GM18858 (cell line): ENCODE results near the gene SMOC2.
"Not testable (repeated sequence)": the region's sequence is repeated elsewhere in the genome, so short reads cannot be mapped to it uniquely, and the experiment has no call there.

Experiments
- ATAC-seq: cut with Tn5 transposase; IDR thresholded peaks from one replicate; pipeline ENCODE4 v1.9.1; 2021; ENCODE audit not compliant: unreplicated experiment

Gene SMOC2

DNA sequence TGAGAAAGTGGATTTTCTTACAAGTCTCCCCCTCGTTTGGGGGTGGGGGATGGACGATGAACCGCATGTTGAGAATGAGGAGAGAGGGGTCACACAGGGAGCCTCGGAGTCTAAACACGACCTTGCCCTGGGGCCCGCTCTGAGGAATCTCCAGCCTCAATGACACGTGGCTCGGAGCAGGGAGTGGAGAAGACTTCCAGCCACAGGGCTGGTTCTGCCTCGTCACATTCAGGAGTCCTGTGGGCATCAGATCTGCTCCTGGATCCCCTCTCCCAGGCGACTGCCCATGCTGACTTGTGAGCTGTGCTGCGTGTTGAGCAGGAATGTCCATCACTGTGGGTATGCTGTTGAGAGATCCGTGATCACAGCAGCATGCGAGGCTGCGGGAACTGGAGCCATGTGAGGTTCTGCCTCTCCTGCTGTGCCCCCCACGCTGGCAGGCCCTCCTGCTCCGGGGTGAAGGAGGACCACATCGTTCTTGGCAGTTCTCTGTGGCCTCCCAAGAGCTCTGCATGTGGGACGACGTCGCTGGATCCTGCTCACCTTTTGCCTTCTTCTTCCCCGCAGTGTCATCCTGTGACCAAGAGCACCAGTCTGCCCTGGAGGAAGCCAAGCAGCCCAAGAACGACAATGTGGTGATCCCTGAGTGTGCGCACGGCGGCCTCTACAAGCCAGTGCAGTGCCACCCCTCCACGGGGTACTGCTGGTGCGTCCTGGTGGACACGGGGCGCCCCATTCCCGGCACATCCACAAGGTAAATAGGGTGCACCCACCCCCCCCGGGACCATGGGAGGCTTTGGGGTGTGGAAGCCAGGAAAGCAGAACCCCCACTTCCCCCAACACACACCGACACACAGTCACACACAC lies 157.5 kb downstream of the SMOC2 start:
- no peak for ATAC-seq

GRCh38 chr6:168599118-168599494 lies 158.1 kb downstream of the SMOC2 start:
- ATAC-seq = no peak

DNA sequence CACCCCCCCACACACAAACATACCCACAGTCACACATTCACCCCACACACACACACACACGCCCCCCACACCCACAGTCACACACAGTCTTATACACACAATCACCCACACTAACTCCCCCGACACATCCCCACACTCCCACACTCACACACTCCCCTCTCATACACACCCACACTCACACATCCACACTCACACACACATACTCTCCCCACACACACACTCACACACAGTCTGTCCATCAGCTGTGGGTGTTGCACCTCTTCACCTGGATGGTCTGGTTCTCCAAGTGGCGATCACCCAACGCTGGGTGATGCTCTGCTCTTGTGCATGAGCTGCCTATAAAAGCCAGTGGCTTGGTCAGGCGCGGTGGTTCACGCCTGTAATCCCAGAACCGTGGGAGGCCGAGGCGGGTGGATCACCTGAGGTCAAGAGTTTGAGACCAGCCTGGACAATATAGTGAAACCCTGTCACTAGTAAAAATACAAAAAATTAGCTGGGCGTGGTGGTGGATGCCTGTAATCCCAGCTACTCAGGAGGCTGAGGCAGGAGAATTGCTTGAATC lies 158.9 kb downstream of the SMOC2 start:
- no peak for ATAC-seq

- ATAC-seq = no peak
These were observed 159.4 kb downstream of the SMOC2 start for GRCh38 chr6:168600381-168600780.

- no peak for ATAC-seq
These were observed 160.1 kb downstream of the SMOC2 start for GRCh38 chr6:168601111-168601510.

- ATAC-seq = no peak
These were observed 160.6 kb downstream of the SMOC2 start for GRCh38 chr6:168601546-168601945.

DNA sequence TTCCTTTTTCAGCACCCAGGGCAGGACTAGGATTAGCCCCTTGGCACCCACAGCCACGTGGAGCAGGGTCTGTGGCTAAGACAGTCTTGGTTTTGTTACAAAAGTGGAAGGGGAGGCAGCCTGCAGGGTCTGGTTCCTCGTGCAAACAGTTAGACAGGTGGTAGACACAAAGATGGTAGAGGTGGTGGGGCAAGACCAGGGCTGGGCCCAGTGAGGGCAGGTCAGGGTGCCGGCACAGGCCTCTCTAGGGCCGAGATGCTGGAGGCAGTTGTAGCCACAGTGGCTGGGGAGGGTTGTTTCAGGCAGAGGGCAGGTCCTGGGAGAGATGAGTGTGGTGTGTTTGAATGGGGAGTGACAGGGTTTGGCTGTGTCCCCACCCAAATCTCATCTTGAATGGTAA lies 161.6 kb downstream of the SMOC2 start:
- ATAC-seq = no peak

DNA sequence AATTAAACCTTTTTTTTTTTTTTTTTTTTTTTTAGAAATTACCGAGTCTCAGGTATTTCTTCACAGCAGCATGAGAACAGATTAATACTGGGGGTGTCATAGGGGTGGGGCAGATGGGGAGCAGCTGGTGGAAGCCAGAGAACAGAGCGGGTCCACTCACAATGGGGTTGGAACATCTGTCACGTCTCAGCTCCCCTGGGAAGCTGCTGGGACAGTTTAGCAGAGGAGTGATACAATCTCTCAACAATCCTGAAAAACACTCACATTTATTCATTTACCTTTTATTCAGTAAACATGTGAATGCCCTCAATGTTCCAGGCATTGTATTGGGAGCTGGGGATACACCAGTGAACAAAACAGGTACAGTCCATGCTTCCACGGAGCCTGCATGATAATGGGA lies 162.2 kb downstream of the SMOC2 start:
- no peak for ATAC-seq

DNA sequence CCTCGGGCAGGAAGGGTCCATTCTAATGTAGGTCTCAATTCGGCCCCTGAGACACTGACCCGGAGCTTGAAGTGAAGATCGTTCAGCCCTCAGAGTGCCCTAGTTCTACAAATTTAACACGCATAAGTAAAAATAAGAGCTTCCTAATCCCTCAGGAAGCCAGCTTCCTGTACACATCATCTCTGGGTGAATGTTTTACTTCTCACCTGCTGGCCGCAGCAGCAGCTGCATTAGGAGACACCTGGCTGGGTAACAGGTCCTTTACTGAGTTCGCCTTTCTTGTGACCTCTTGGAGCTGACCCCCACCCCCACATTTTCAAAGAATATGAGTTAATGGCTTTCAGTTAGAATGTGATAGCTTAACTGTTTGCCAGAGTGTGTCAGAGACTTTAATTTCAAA lies 165.0 kb downstream of the SMOC2 start:
- no peak for ATAC-seq

- ATAC-seq = no peak
These were observed 165.7 kb downstream of the SMOC2 start for GRCh38 chr6:168606722-168607121.

DNA sequence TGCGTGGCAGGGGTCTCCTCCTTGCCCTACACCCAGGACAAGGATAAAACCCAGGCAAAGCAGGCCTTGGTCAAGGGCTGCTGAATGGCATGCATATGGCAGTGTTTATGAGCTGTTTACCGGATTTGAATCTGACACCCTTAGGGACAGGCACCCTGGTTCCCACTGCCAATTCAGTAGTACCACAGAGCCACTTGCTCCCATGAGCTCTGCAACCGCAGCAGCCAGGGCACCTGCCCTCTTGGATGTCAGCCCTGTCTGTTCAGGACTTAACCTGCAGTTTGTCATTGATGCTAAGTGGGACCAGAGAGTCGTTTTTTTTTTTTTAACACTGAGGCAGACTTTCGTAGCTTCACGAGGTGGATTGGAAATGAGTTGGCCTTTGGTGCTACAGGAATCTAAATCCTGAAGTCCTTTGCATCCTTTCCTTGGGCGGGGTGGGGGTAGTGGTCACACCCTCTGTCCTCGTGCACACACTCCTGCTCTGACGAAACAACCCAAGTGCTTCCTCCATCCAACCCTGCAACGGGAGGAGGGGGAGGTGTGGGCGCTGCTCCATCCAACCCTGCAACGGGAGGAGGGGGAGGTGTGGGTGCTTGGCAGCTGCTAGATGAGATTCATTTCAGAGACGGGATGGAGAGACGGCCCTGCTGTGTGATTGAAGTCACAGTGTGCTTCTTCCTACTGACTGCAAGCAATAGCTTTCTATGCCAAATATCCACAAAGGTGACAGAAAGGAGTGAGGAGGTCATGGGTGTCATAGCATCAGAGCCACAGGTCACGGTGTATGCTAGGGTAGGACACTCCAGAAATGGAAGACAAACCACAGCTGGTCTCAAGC lies 166.5 kb downstream of the SMOC2 start:
- no peak for ATAC-seq

- no peak for ATAC-seq
These were observed 167.1 kb downstream of the SMOC2 start for GRCh38 chr6:168608113-168608400.

DNA sequence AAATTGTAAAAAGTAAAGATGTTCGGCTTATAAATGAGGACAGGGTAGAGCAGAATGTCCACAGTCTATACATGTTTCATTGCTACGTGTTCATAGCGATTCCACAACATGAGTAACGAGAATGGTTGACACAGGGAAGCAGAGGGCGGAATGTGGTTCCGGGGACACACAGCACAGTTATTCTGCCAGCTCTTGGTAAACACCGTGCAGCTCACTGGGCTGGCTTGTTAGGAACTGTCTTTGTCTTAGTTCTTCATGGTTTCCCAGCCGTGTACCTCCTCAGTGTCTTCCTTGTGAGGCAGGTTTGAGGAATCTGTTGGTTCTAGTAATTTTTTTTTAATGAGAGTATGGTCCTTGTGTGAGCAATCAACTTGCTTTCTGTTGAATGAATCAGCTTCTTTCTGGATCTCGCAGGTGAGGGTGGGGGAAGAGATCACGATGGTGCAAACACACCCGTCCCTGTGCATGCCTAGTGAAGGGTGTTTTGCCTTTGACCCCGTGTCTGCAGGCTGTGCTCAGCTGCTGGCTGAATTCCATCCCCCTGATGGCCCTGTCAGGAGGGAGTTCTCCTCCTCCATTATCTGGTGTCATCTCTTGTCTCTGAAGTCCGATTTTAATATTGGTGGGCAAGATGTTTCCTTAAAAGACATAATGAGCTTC lies 168.2 kb downstream of the SMOC2 start:
- no peak for ATAC-seq

GRCh38 chr6:168609914-168610490 lies 169.0 kb downstream of the SMOC2 start:
- ATAC-seq = no peak

- not testable (repeated sequence) for ATAC-seq
These were observed 170.0 kb downstream of the SMOC2 start for GRCh38 chr6:168610966-168611365.

- no peak for ATAC-seq
These were observed 170.7 kb downstream of the SMOC2 start for GRCh38 chr6:168611691-168612090.

- no peak for ATAC-seq
These were observed 171.6 kb downstream of the SMOC2 start for GRCh38 chr6:168612586-168612985.

DNA sequence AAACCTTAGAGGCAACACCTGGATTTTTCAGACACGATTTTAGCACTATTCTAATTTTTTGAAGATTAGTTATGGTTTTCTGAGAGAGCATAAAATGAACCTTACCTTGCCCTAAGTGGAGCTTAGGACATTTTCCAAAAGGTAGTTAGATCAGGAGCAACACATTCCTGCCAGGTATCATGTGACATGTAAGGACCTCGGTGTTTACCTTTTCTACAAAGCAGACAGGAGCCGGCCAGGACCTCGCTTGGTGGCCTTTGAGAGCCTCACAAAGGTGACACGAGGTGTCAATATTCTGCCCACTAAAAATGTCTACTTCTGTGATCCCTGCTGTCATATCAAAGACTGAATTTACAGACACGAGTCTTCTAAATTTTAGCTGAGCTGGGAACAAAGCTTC lies 174.9 kb downstream of the SMOC2 start:
- no peak for ATAC-seq

GRCh38 chr6:168616816-168617765 lies 176.1 kb downstream of the SMOC2 start:
- no peak for ATAC-seq
